HG03342 (cell line): ENCODE data around the gene OR6B3.

ENCODE experiments used
- ATAC-seq: cut with Tn5 transposase; IDR thresholded peaks from one replicate; pipeline ENCODE4 v1.9.1; 2021; ENCODE audit warnings: mild to moderate bottlenecking, moderate library complexity; ENCODE audit not compliant: unreplicated experiment

The OR6B3 gene

GRCh38 chr2:240053173-240054155 lies at the start of gene OR6B3:
Gene OR6B3, minus strand, starts transcription at chr2:240053521.
- ATAC-seq, result no peak

- no peak for ATAC-seq
Measured at GRCh38 chr2:240098349-240098748, 45.0 kb upstream of the OR6B3 start.

- no peak for ATAC-seq
Measured at GRCh38 chr2:240095556-240096523, 42.5 kb upstream of the OR6B3 start.

- no peak for ATAC-seq
Measured at GRCh38 chr2:240089306-240089705, 36.0 kb upstream of the OR6B3 start.

- ATAC-seq, result no peak
Measured at GRCh38 chr2:240086563-240086962, 33.2 kb upstream of the OR6B3 start.

GRCh38 chr2:240078631-240079030 lies 25.3 kb upstream of the OR6B3 start:
- ATAC-seq, result no peak

GRCh38 chr2:240077442-240077841 lies 24.1 kb upstream of the OR6B3 start:
- ATAC-seq, result no peak

- no peak for ATAC-seq
Measured at GRCh38 chr2:240074545-240074944, 21.2 kb upstream of the OR6B3 start.

GRCh38 chr2:240070907-240071306 lies 17.6 kb upstream of the OR6B3 start:
- ATAC-seq, result no peak

GRCh38 chr2:240069829-240070228 lies 16.5 kb upstream of the OR6B3 start:
- ATAC-seq, result no peak

GRCh38 chr2:240068193-240068592 lies 14.9 kb upstream of the OR6B3 start:
- no peak for ATAC-seq

GRCh38 chr2:240066489-240066888 lies 13.2 kb upstream of the OR6B3 start:
- ATAC-seq, result no peak

GRCh38 chr2:240064898-240065297 lies 11.6 kb upstream of the OR6B3 start:
- no peak for ATAC-seq

- no peak for ATAC-seq
Measured at GRCh38 chr2:240060977-240061591, 7.8 kb upstream of the OR6B3 start.

- ATAC-seq, result no peak
Measured at GRCh38 chr2:240056678-240057077, 3.4 kb upstream of the OR6B3 start.

GRCh38 chr2:240055177-240055917 lies 2.0 kb upstream of the OR6B3 start:
- ATAC-seq, result no peak

- ATAC-seq, result no peak
Measured at GRCh38 chr2:240052524-240052923, 797 bp downstream of the OR6B3 start.

- no peak for ATAC-seq
Measured at GRCh38 chr2:240051697-240052096, 1.6 kb downstream of the OR6B3 start.

GRCh38 chr2:240050278-240050677 lies 3.0 kb downstream of the OR6B3 start:
- no peak for ATAC-seq

GRCh38 chr2:240048237-240048636 lies 5.1 kb downstream of the OR6B3 start:
- ATAC-seq, result no peak
